DND-41 (cell line): ENCODE results near the gene PRKCE.

Source experiments
- ATAC-seq: fragments of 200-7000 bp; cut with Tn5 transposase; 3 replicates; pipeline ENCODE4 v1.9.1; 2021; ENCODE audit warnings: low read depth; ENCODE audit not compliant: insufficient read depth
- DNase-seq: peaks from one replicate; pipeline ENCODE4 v3.0.0-alpha.2; 2020
- H2AFZ ChIP-seq: 2 replicates; pipeline ENCODE4 v1.6.0; 2012; ENCODE audit warnings: low read depth, low read length
- H3K27ac ChIP-seq: 2 replicates; pipeline ENCODE4 v1.5.1; 2012; ENCODE audit warnings: low read length, inconsistent platforms
- H3K27me3 ChIP-seq: fragments of 200-600 bp; sonication (generic); 2 replicates; pipeline ENCODE4 v1.6.0; 2012; ENCODE audit warnings: low read length, mild to moderate bottlenecking, inconsistent platforms; ENCODE audit not compliant: insufficient read depth, poor library complexity
- H3K36me3 ChIP-seq: 2 replicates; pipeline ENCODE4 v1.5.1; 2012; ENCODE audit warnings: low read length, inconsistent platforms; ENCODE audit not compliant: insufficient read depth
- H3K4me1 ChIP-seq: 2 replicates; pipeline ENCODE4 v1.5.1; 2012; ENCODE audit warnings: mild to moderate bottlenecking, low read length; ENCODE audit not compliant: insufficient read depth
- H3K4me2 ChIP-seq: 2 replicates; pipeline ENCODE4 v1.6.0; 2012; ENCODE audit warnings: mild to moderate bottlenecking, moderate library complexity, low read length, inconsistent platforms; ENCODE audit not compliant: insufficient read depth
- H3K4me3 ChIP-seq, 2 experiments: fragments of 200-600 bp in 1 of 2; shearing (Covaris generic) in 1 of 2; 2 replicates each; pipeline ENCODE4 v1.5.1; 2012 to 2016; ENCODE audit warnings: inconsistent platforms in 2 of 2, low read length in 2 of 2, mild to moderate bottlenecking in 2 of 2, low read depth in 1 of 2, moderate library complexity in 1 of 2
- H3K79me2 ChIP-seq: 2 replicates; pipeline ENCODE4 v1.6.0; 2012; ENCODE audit warnings: low read length, inconsistent platforms; ENCODE audit not compliant: insufficient read depth
- H3K9ac ChIP-seq: 2 replicates; pipeline ENCODE4 v1.6.0; 2012; ENCODE audit warnings: low read depth, mild to moderate bottlenecking, inconsistent platforms, low read length, moderate library complexity
- H3K9me3 ChIP-seq: 2 replicates; pipeline ENCODE4 v1.5.1; 2012; ENCODE audit warnings: low read length, moderate library complexity, mild to moderate bottlenecking, inconsistent platforms; ENCODE audit not compliant: insufficient read depth, severe bottlenecking
- H4K20me1 ChIP-seq: 2 replicates; pipeline ENCODE4 v1.6.0; 2012; ENCODE audit warnings: low read length; ENCODE audit not compliant: insufficient read depth
- CTCF ChIP-seq: IDR thresholded peaks from 2 replicates; pipeline ENCODE4 v1.5.1; 2012; ENCODE audit warnings: borderline replicate concordance, low read length, moderate library complexity, mild to moderate bottlenecking; ENCODE audit not compliant: poor library complexity, severe bottlenecking; ENCODE audit errors: extremely low read depth
- EZH2 ChIP-seq: IDR thresholded peaks from 3 replicates; pipeline ENCODE4 v1.6.1; 2012; ENCODE audit warnings: borderline replicate concordance, low read depth, mild to moderate bottlenecking, moderate library complexity, low read length, inconsistent platforms; ENCODE audit not compliant: severe bottlenecking

PRKCE gene

DNA sequence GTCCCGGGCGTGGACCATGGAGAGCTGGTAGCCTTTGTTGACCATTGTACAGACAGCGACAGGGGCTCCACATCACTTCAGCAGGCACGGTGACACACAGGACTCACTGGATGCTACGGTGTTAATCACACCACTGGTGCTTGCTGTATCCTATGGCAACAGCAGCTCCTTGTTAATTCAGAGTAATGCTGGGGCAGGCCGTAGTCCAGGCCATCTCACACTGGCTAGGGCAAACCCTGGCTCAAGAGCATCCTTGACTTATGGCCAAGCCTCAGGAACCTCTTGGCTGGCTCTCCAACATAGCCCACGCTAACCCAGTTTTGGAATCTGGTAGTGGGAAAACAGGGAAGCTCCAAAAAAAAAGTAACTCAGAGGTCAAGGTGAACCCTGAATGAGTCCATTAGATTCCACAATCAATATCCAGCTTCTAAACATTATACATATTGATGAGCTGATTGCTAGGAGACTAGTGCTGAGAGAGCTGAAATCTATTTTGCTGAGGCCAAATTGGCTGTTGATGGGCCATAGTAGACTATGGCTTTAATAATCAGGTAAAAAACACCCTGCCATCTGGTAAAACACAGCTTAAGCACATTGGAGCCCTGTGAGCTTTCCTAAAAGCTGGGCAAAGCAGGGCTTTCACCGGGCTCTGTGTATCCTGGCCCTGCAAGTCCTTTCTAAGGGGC lies 253.6 kb downstream of the PRKCE start:
- no peak for ATAC-seq
- Histone ChIP-seq H3K4me2 (no peak overlapping the region), H3K27me3 (no peaks in the 10 kb centered on the region), H2AFZ (no peak overlapping the region), H3K4me1 (no peaks in the 10 kb centered on the region), H3K27ac (no peak overlapping the region), H4K20me1 (no peaks in the 10 kb centered on the region), H3K9me3 (no peaks in the 10 kb centered on the region), H3K4me3 (no peak overlapping the region), H3K9ac (no peak overlapping the region), H3K36me3 (no peaks in the 10 kb centered on the region), H3K79me2 (no peaks in the 10 kb centered on the region)
- TF ChIP-seq CTCF, result no peak
- no peak for TF ChIP-seq EZH2
- DNase-seq, result no peak

- Histone ChIP-seq H3K4me2 (no peak overlapping the region), H3K4me3 (no peak overlapping the region), H3K36me3 (no peaks in the 10 kb centered on the region), H3K4me1 (no peaks in the 10 kb centered on the region), H3K9me3 (no peaks in the 10 kb centered on the region), H4K20me1 (no peaks in the 10 kb centered on the region), H2AFZ (no peak overlapping the region), H3K79me2 (no peaks in the 10 kb centered on the region), H3K9ac (no peak overlapping the region), H3K27ac (no peak overlapping the region), H3K27me3 (no peaks in the 10 kb centered on the region)
- DNase-seq, result no peak
- ATAC-seq, result no peak
- TF ChIP-seq EZH2 (no peak), CTCF (no peak)
These were observed 254.1 kb downstream of the PRKCE start for GRCh38 chr2:45905632-45905958.

DNA sequence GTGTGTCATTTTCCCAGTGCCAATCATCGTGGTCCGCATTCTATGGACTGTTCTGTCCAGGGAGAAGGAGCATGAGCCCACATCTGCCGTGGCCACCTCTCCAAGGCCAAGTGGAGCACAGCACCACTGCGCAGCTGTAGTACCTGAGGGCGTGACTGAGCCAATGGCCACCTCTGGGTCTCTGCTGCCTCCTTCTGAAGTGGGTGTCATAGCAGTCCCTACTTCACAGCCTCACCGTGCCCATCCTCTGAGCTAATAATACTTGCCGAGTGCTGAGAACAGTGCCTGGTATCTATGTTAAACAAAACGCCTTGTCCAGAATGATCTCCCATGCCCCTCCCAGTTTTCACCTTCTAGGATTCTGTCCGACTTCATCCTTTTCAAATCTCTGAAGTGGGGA lies 256.1 kb downstream of the PRKCE start:
- Histone ChIP-seq H3K27ac (no peak overlapping the region), H3K4me2 (no peak overlapping the region), H3K4me3 (no peak overlapping the region), H3K27me3 (no peaks in the 10 kb centered on the region), H4K20me1 (no peaks in the 10 kb centered on the region), H2AFZ (no peak overlapping the region), H3K79me2 (no peaks in the 10 kb centered on the region), H3K36me3 (no peaks in the 10 kb centered on the region), H3K4me1 (no peaks in the 10 kb centered on the region), H3K9me3 (no peaks in the 10 kb centered on the region), H3K9ac (no peak overlapping the region)
- ATAC-seq, result no peak
- TF ChIP-seq EZH2 (no peak), CTCF (no peak)
- no peak for DNase-seq
